ENCODE results near the gene ATXN7.

DNA sequence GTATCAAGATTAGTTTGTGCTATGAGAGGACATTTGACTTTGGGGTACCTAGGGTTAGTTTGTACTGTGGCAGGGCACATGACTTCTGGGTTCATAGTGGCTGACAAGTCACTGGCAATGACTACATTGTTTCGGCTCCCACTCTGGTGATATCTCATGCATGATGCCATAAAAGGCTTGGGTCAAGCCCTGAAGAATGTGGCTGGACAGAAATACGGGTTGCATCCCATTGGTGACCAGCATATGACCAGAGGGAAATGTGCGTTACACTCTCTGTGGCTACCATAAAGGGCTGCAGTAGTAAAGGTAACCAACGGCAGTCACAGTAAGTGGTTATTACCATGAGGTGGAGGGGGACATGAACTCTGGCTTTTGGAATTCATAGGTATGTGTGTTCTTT is 18.5 kb upstream of the ATXN7 start:
- TF ChIP-seq, protein P1, sequence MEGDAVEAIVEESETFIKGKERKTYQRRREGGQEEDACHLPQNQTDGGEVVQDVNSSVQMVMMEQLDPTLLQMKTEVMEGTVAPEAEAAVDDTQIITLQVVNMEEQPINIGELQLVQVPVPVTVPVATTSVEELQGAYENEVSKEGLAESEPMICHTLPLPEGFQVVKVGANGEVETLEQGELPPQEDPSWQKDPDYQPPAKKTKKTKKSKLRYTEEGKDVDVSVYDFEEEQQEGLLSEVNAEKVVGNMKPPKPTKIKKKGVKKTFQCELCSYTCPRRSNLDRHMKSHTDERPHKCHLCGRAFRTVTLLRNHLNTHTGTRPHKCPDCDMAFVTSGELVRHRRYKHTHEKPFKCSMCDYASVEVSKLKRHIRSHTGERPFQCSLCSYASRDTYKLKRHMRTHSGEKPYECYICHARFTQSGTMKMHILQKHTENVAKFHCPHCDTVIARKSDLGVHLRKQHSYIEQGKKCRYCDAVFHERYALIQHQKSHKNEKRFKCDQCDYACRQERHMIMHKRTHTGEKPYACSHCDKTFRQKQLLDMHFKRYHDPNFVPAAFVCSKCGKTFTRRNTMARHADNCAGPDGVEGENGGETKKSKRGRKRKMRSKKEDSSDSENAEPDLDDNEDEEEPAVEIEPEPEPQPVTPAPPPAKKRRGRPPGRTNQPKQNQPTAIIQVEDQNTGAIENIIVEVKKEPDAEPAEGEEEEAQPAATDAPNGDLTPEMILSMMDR (IDR thresholded peaks at IDR 0.05) = no peak
- no peak for TF ChIP-seq POLR2A (IDR thresholded peaks at IDR 0.05)
